PFSK-1 (cell line): ENCODE results near the gene ACACA.

Experiments used
- FOXP2 ChIP-seq: optimal IDR thresholded peaks from 2 replicates; pipeline ENCODE3; 2011; ENCODE audit warnings: borderline replicate concordance, control low read depth, inconsistent platforms; ENCODE audit not compliant: insufficient read depth; ENCODE audit errors: extremely low read length, extremely low read depth
- POLR2AphosphoS5 ChIP-seq: IDR thresholded peaks from 2 replicates; pipeline ENCODE4 v1.6.1; 2012; ENCODE audit warnings: low read depth, mild to moderate bottlenecking, control low read depth, low read length, moderate library complexity
- SIN3A ChIP-seq: IDR thresholded peaks from 2 replicates; pipeline ENCODE4 v1.6.1; 2012; ENCODE audit warnings: mild to moderate bottlenecking, low read length, moderate library complexity, borderline replicate concordance; ENCODE audit not compliant: insufficient read depth
- TAF1 ChIP-seq: IDR thresholded peaks from 2 replicates; pipeline ENCODE4 v1.6.1; 2012; ENCODE audit warnings: low read length, control low read depth, borderline replicate concordance; ENCODE audit not compliant: insufficient read depth
- TF ChIP-seq, protein P1 (sequence below), 2 experiments: IDR thresholded peaks; 2 replicates each; pipeline versions ENCODE4 v1.6.1 to v1.8.0; 2011 to 2012; ENCODE audit warnings: low read depth in 2 of 2, low read length in 2 of 2, control low read depth in 1 of 2, inconsistent platforms in 1 of 2, mild to moderate bottlenecking in 1 of 2, moderate library complexity in 1 of 2; ENCODE audit not compliant: insufficient read depth in 1 of 2

The ACACA gene

DNA sequence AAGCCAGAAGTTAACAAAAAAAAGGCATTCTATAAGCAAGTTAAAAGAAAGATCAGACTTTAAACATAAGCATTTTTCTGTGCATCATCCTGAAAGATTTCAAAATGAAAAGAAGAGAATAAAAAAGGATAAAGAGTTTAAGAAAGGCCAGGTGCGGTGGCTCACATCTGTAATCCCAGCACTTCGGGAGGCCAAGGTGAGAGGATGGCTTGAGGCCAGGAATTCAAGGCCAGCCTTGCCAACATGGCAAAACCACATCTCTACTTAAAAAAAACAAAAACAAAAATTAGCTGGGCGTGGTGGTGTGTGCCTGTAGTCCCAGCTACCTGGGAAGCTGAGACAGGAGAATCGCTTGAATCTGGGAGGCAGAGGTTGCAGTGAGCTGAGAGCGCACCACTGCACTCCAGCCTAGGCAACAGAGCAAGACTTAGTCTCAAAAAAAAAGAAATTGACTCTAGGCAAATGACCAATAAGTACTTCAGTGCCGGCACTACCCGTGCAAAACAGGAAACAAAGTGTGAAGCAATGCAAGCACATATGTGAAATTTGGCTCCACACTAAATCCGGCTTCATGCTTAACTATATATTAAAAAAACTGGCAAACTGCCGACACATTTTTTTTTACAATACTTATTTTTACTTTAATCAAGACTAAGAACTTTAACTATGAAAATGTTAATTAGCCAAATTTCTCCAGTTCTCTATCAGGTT is 114.1 kb downstream of the ACACA start:
- TF ChIP-seq FOXP2 (no peak), POLR2AphosphoS5 (no peak), TAF1 (no peak), SIN3A (no peak)
- TF ChIP-seq, protein P1, sequence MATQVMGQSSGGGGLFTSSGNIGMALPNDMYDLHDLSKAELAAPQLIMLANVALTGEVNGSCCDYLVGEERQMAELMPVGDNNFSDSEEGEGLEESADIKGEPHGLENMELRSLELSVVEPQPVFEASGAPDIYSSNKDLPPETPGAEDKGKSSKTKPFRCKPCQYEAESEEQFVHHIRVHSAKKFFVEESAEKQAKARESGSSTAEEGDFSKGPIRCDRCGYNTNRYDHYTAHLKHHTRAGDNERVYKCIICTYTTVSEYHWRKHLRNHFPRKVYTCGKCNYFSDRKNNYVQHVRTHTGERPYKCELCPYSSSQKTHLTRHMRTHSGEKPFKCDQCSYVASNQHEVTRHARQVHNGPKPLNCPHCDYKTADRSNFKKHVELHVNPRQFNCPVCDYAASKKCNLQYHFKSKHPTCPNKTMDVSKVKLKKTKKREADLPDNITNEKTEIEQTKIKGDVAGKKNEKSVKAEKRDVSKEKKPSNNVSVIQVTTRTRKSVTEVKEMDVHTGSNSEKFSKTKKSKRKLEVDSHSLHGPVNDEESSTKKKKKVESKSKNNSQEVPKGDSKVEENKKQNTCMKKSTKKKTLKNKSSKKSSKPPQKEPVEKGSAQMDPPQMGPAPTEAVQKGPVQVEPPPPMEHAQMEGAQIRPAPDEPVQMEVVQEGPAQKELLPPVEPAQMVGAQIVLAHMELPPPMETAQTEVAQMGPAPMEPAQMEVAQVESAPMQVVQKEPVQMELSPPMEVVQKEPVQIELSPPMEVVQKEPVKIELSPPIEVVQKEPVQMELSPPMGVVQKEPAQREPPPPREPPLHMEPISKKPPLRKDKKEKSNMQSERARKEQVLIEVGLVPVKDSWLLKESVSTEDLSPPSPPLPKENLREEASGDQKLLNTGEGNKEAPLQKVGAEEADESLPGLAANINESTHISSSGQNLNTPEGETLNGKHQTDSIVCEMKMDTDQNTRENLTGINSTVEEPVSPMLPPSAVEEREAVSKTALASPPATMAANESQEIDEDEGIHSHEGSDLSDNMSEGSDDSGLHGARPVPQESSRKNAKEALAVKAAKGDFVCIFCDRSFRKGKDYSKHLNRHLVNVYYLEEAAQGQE (IDR thresholded peaks at IDR 0.05; ENCODE audit: insufficient read depth in 1 of 2, low read depth in 2 of 2, low read length in 2 of 2) = no peak

DNA sequence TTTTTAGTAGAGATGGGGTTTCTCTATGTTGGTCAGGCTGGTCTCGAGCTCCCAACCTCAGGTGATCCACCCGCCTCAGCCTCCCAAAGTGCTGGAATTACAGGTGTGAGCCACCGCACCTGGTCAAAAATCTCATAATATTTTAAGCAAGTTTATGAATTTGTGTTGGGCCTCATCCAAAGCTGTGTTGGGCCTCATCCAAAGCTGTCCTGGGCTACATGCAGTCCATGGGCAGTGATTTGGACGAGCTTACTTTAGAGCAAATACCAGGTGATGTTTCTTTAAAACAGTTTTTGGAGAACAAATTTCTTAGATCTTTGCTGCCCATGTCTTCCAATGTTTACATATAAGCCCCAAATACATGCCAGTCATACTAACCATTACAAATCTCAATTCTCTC is 115.3 kb downstream of the ACACA start:
- no peak for TF ChIP-seq POLR2AphosphoS5
- TF ChIP-seq TAF1 = no peak
- no peak for TF ChIP-seq SIN3A
- TF ChIP-seq, protein P1 (IDR thresholded peaks at IDR 0.05; ENCODE audit: insufficient read depth in 1 of 2, low read depth in 2 of 2, low read length in 2 of 2) = no peak
- TF ChIP-seq FOXP2 = no peak

DNA sequence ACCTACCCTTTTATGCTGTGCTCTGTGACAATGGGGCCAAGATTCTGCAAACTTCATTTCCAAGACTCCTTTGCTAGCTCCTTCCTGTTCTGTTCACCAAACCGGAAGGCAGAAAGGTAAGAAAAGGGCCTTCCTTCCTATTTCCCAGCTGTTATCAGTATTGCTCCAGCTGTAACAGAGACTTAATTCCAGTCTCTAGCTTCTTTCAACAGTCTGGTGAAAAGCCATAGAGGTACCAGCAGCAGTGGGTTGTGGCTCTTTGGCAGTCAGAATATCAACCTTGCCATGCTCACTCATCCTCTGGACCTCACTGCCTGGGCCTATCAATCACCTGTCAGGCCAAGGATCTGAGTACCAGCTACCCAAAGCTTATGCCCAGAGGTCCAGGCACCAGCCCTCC is 120.2 kb downstream of the ACACA start:
- TF ChIP-seq, protein P1 (IDR thresholded peaks at IDR 0.05; ENCODE audit: insufficient read depth in 1 of 2, low read depth in 2 of 2, low read length in 2 of 2) = no peak
- TF ChIP-seq POLR2AphosphoS5 (no peak), FOXP2 (no peak), SIN3A (no peak), TAF1 (no peak)

- no peak for TF ChIP-seq FOXP2
- no peak for TF ChIP-seq TAF1
- TF ChIP-seq SIN3A = no peak
- no peak for TF ChIP-seq POLR2AphosphoS5
Measured at GRCh38 chr17:37284191-37284590, 122.4 kb downstream of the ACACA start.

- no peak for TF ChIP-seq TAF1
Measured at GRCh38 chr17:37283414-37283961, 123.1 kb downstream of the ACACA start.

DNA sequence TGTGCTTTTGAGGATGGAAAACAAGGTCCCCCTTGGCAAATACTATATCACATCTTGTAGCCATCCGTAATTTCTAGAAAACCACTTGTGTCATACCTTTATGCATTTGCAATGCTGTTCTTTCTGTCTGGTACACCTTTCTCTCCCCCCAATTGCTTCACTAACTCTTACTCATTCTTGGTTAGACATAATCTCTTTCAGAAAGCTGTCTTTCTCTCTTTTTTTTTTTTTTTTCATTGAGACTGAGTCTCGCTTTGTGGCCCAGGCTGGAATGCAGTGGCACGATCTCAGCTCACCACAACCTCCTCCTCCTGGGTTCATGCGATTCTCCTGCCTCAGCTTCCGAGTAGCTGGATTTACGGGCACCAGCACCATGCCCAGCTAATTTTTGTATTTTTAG is 125.8 kb downstream of the ACACA start:
- TF ChIP-seq, protein P1 (IDR thresholded peaks at IDR 0.05; ENCODE audit: insufficient read depth in 1 of 2, low read depth in 2 of 2, low read length in 2 of 2) = no peak
- no peak for TF ChIP-seq POLR2AphosphoS5
- TF ChIP-seq TAF1 = no peak
- TF ChIP-seq FOXP2 = no peak
- no peak for TF ChIP-seq SIN3A
